HEK293 (cell line): ENCODE results near the gene KDM6A.

Experiments used
- CTCF ChIA-PET: fragments of 350-600 bp; formaldehyde crosslinking; extraction: SDS; loops from one replicate; lab custom pipeline; 2021; ENCODE audit warnings: antibody characterized with exemption; lab: Yijun Ruan, JAX
- POLR2A ChIA-PET: fragments of 300-600 bp; formaldehyde crosslinking; extraction: SDS; loops from one replicate; lab custom pipeline; 2020; ENCODE audit warnings: antibody characterized with exemption, inconsistent platforms; lab: Yijun Ruan, JAX
- H3K27ac ChIP-seq: fragments of 200-500 bp; sonication (Bioruptor generic); 2 replicates; pipeline ENCODE4 v1.5.1; 2014; ENCODE audit warnings: low read depth, low read length, control low read depth, inconsistent platforms; ENCODE audit errors: extremely low read depth
- H3K36me3 ChIP-seq, 2 experiments: fragments of 200-500 bp in 1 of 2; sonication (Bioruptor generic) in 1 of 2; 1 replicate in 1 of 2; 2 replicates in 1 of 2; pipeline ENCODE4 v1.5.1; 2014 to 2017; ENCODE audit warnings: inconsistent platforms in 2 of 2, low read length in 2 of 2; ENCODE audit not compliant: control insufficient read depth in 2 of 2, insufficient read depth in 1 of 2
- H3K4me1 ChIP-seq: fragments of 200-500 bp; sonication (Bioruptor generic); 2 replicates; pipeline ENCODE4 v1.5.1; 2014; ENCODE audit warnings: mild to moderate bottlenecking, low read length, inconsistent platforms; ENCODE audit not compliant: control insufficient read depth, insufficient read depth
- H3K4me3 ChIP-seq: 2 replicates; pipeline ENCODE4 v1.5.1; 2011; ENCODE audit warnings: low read depth, mild to moderate bottlenecking, control low read depth, low read length, moderate library complexity
- H3K9me3 ChIP-seq: fragments of 200-500 bp; sonication (Bioruptor generic); 2 replicates; pipeline ENCODE4 v1.5.1; 2014; ENCODE audit warnings: low read depth, low read length, inconsistent platforms; ENCODE audit not compliant: control insufficient read depth, insufficient read depth
- CTCF ChIP-seq: fragments of 450-650 bp; formaldehyde crosslinking; IDR thresholded peaks from 2 replicates; pipeline ENCODE4 v1.5.1; 2016; ENCODE audit warnings: missing biosample characterization, missing genetic modification characterization
- HOXC10 ChIP-seq: sonication (generic); formaldehyde crosslinking; IDR thresholded peaks from 2 replicates; pipeline ENCODE4 v1.8.1; 2023; ENCODE audit warnings: mild to moderate bottlenecking, missing genetic modification reagents
- IKZF3 ChIP-seq: fragments of 450-650 bp; IDR thresholded peaks from 2 replicates; pipeline ENCODE4 v1.5.0; 2018; ENCODE audit warnings: missing biosample characterization, mild to moderate bottlenecking, missing genetic modification characterization, moderate library complexity
- KLF8 ChIP-seq: fragments of 450-650 bp; formaldehyde crosslinking; IDR thresholded peaks from 2 replicates; pipeline ENCODE4 v1.5.1; 2016; ENCODE audit warnings: missing biosample characterization, missing genetic modification characterization
- OSR2 ChIP-seq: fragments of 450-650 bp; formaldehyde crosslinking; IDR thresholded peaks from 2 replicates; pipeline ENCODE4 v1.5.1; 2016; ENCODE audit warnings: missing biosample characterization, missing genetic modification characterization
- PRDM6 ChIP-seq: fragments of 450-650 bp; formaldehyde crosslinking; IDR thresholded peaks from 2 replicates; pipeline ENCODE4 v1.5.1; 2017; ENCODE audit warnings: missing biosample characterization, missing genetic modification characterization
- SP7 ChIP-seq: fragments of 450-650 bp; formaldehyde crosslinking; IDR thresholded peaks from 2 replicates; pipeline ENCODE4 v1.5.1; 2016; ENCODE audit warnings: missing biosample characterization, missing genetic modification characterization
- ZBTB48 ChIP-seq: fragments of 450-650 bp; formaldehyde crosslinking; IDR thresholded peaks from 2 replicates; pipeline ENCODE4 v1.5.1; 2016; ENCODE audit warnings: missing biosample characterization, missing genetic modification characterization
- ZNF112 ChIP-seq: fragments of 450-650 bp; formaldehyde crosslinking; IDR thresholded peaks from 2 replicates; pipeline ENCODE4 v1.5.0; 2017; ENCODE audit warnings: missing biosample characterization, missing genetic modification characterization
- ZNF132 ChIP-seq: fragments of 450-650 bp; formaldehyde crosslinking; IDR thresholded peaks from 2 replicates; pipeline ENCODE4 v1.5.1; 2017; ENCODE audit warnings: missing biosample characterization, missing genetic modification characterization, borderline replicate concordance
- ZNF148 ChIP-seq: fragments of 450-650 bp; formaldehyde crosslinking; IDR thresholded peaks from 2 replicates; pipeline ENCODE4 v1.5.0; 2017; ENCODE audit warnings: missing biosample characterization, missing genetic modification characterization, borderline replicate concordance
- ZNF19 ChIP-seq: fragments of 450-650 bp; formaldehyde crosslinking; IDR thresholded peaks from 2 replicates; pipeline ENCODE4; 2016; ENCODE audit warnings: missing biosample characterization, missing genetic modification characterization, low read depth
- ZNF26 ChIP-seq: fragments of 450-650 bp; formaldehyde crosslinking; IDR thresholded peaks from 2 replicates; pipeline ENCODE4 v1.5.1; 2016; ENCODE audit warnings: missing biosample characterization, missing genetic modification characterization
- ZNF37A ChIP-seq: fragments of 450-650 bp; IDR thresholded peaks from 2 replicates; pipeline ENCODE4 v1.5.1; 2018; ENCODE audit warnings: missing biosample characterization, missing genetic modification characterization
- ZNF398 ChIP-seq: fragments of 450-650 bp; formaldehyde crosslinking; IDR thresholded peaks from 2 replicates; pipeline ENCODE4 v1.5.1; 2017; ENCODE audit warnings: missing biosample characterization, missing genetic modification characterization
- ZNF473 ChIP-seq: fragments of 450-650 bp; formaldehyde crosslinking; IDR thresholded peaks from 2 replicates; pipeline ENCODE4 v1.5.1; 2017; ENCODE audit warnings: missing biosample characterization, missing genetic modification characterization
- ZNF501 ChIP-seq: fragments of 450-650 bp; formaldehyde crosslinking; IDR thresholded peaks from 2 replicates; pipeline ENCODE4 v1.5.1; 2016; ENCODE audit warnings: missing biosample characterization, missing genetic modification characterization
- ZNF510 ChIP-seq: fragments of 450-650 bp; formaldehyde crosslinking; IDR thresholded peaks from 2 replicates; pipeline ENCODE4 v1.5.1; 2018; ENCODE audit warnings: mild to moderate bottlenecking, missing genetic modification characterization, missing biosample characterization; ENCODE audit not compliant: insufficient replicate concordance
- ZNF549 ChIP-seq: fragments of 450-650 bp; IDR thresholded peaks from 2 replicates; pipeline ENCODE4 v1.5.1; 2018; ENCODE audit warnings: missing biosample characterization, missing genetic modification characterization, mild to moderate bottlenecking, inconsistent platforms, moderate library complexity
- ZNF610 ChIP-seq: fragments of 450-650 bp; formaldehyde crosslinking; IDR thresholded peaks from 2 replicates; pipeline ENCODE4 v1.5.1; 2016; ENCODE audit warnings: missing biosample characterization, missing genetic modification characterization, borderline replicate concordance
- ZNF621 ChIP-seq: fragments of 450-650 bp; formaldehyde crosslinking; IDR thresholded peaks from 2 replicates; pipeline ENCODE4 v1.5.1; 2017; ENCODE audit warnings: missing biosample characterization, missing genetic modification characterization
- ZNF843 ChIP-seq: fragments of 450-650 bp; formaldehyde crosslinking; IDR thresholded peaks from 2 replicates; pipeline ENCODE4 v1.5.1; 2016; ENCODE audit warnings: missing biosample characterization, missing genetic modification characterization
- ZSCAN18 ChIP-seq: fragments of 450-650 bp; formaldehyde crosslinking; IDR thresholded peaks from 2 replicates; pipeline ENCODE4 v1.5.1; 2016; ENCODE audit warnings: missing biosample characterization, missing genetic modification characterization

The KDM6A gene

GRCh38 chrX:44899946-44900345 is 27.0 kb downstream of the KDM6A start:
- CTCF ChIA-PET, result no interaction called here

GRCh38 chrX:44903107-44903506 is 30.1 kb downstream of the KDM6A start:
- H3K27ac ChIP-seq, result no peak overlapping the region
- H3K36me3 ChIP-seq, result no peaks in the 10 kb centered on the region
- no peaks in the 10 kb centered on the region for H3K9me3 ChIP-seq
- CTCF ChIA-PET, result interaction anchor here (0.5 to 3.2 kb wide), 3 partner anchors 11 to 208 kb away, joined by 3 to 10 read pairs (median 3); no protein-coding TSS in a partner anchor
- POLR2A ChIA-PET, result interaction anchor here (1.6 kb wide), 1 partner anchor 30 kb away, joined by 6 read pairs; the partner anchor contains the start of gene KDM6A
- H3K4me3 ChIP-seq, result no peak overlapping the region
- peaks cover 26% of the 10 kb centered on the region for H3K4me1 ChIP-seq
- no peak for TF ChIP-seq OSR2 (tag by site-specific recombination)
- no peak for TF ChIP-seq CTCF
- TF ChIP-seq PRDM6 (tag by site-specific recombination), result peak; percentile 18; the same call in 1 of the 2 replicates
- TF ChIP-seq ZNF112 (tag by site-specific recombination), result no peak
- no peak for TF ChIP-seq ZNF501 (tag by site-specific recombination)
- 0 out of 2 replicates have a peak, but pooled peaks have one; percentile 14 for TF ChIP-seq SP7 (tag by site-specific recombination)
- no peak for TF ChIP-seq ZNF19
- no peak for TF ChIP-seq ZNF132
- no peak for TF ChIP-seq ZSCAN18 (tag by site-specific recombination)
- TF ChIP-seq ZNF510, result no peak
- TF ChIP-seq KLF8 (tag by site-specific recombination), result no peak

More at GRCh38 chrX:44899946-44900345, 27.0 kb downstream of the KDM6A start:
- Histone ChIP-seq H3K4me3 (no peak overlapping the region), H3K9me3 (no peaks in the 10 kb centered on the region), H3K4me1 (peaks cover 20% of the 10 kb centered on the region), H3K27ac (no peak overlapping the region), H3K36me3 (peaks cover 0 to 3% of the 10 kb centered on the region in 2 experiments; a peak in 2 of 3 replicates)
- TF ChIP-seq ZNF473 (tag by site-specific recombination) (no peak), ZNF26 (tag by site-specific recombination) (no peak), ZNF398 (no peak), ZNF148 (no peak), ZNF843 (tag by site-specific recombination) (no peak), IKZF3 (tag by site-specific recombination) (no peak), ZNF621 (tag by site-specific recombination) (no peak), ZNF37A (tag by site-specific recombination) (no peak), HOXC10 (CRISPR knock-in tag) (no peak), ZBTB48 (tag by site-specific recombination) (no peak), ZNF610 (tag by site-specific recombination) (no peak), ZNF549 (tag by site-specific recombination) (no peak)
- POLR2A ChIA-PET, result no interaction called here
